ENCODE measurements around the gene NSUN4.
"Not testable (repeated sequence)": the region's sequence is repeated elsewhere in the genome, so short reads cannot be mapped to it uniquely, and the experiment has no call there.

GRCh38 chr1:46365796-46366195 lies 25.2 kb downstream of the NSUN4 start:
- TF ChIP-seq CTCF, POLR2A (IDR thresholded peaks at IDR 0.05): not testable (repeated sequence)

All from ovary (tissue), 3 donors.